ENCODE results near the gene CX3CL1.
"Not testable (repeated sequence)": the region's sequence is repeated elsewhere in the genome, so short reads cannot be mapped to it uniquely, and the experiment has no call there.

Gene CX3CL1

GRCh38 chr16:57391708-57392107, 19.4 kb downstream of the CX3CL1 start:
- DNase-seq (ENCODE audit: low read depth) = no peak
- no peak for TF ChIP-seq CTCF (IDR thresholded peaks at IDR 0.05; ENCODE audit: control insufficient read depth, insufficient read depth, low read depth, low read length, missing control alignments)
- no peak overlapping the region for H3K4me3 ChIP-seq (ENCODE audit: control insufficient read depth, low read depth, low read length)

GRCh38 chr16:57392694-57393093, 20.4 kb downstream of the CX3CL1 start:
- H3K4me3 ChIP-seq (ENCODE audit: control insufficient read depth, low read depth, low read length) = no peak overlapping the region
- no peak for DNase-seq (ENCODE audit: low read depth)
- TF ChIP-seq CTCF (IDR thresholded peaks at IDR 0.05; ENCODE audit: control insufficient read depth, insufficient read depth, low read depth, low read length, missing control alignments) = no peak

GRCh38 chr16:57394444-57394843, 22.2 kb downstream of the CX3CL1 start:
- TF ChIP-seq CTCF (IDR thresholded peaks at IDR 0.05; ENCODE audit: control insufficient read depth, insufficient read depth, low read depth, low read length, missing control alignments) = no peak
- DNase-seq (ENCODE audit: low read depth) = no peak
- H3K4me3 ChIP-seq (ENCODE audit: control insufficient read depth, low read depth, low read length) = no peak overlapping the region

GRCh38 chr16:57395026-57395425, 22.7 kb downstream of the CX3CL1 start:
- no peak overlapping the region for H3K4me3 ChIP-seq (ENCODE audit: control insufficient read depth, low read depth, low read length)
- no peak for DNase-seq (ENCODE audit: low read depth)
- no peak for TF ChIP-seq CTCF (IDR thresholded peaks at IDR 0.05; ENCODE audit: control insufficient read depth, insufficient read depth, low read depth, low read length, missing control alignments)

GRCh38 chr16:57396786-57397185, 24.5 kb downstream of the CX3CL1 start:
- TF ChIP-seq CTCF (IDR thresholded peaks at IDR 0.05; ENCODE audit: control insufficient read depth, insufficient read depth, low read depth, low read length, missing control alignments) = no peak
- DNase-seq (ENCODE audit: low read depth) = no peak
- H3K4me3 ChIP-seq (ENCODE audit: control insufficient read depth, low read depth, low read length) = no peak overlapping the region

GRCh38 chr16:57397493-57397892, 25.2 kb downstream of the CX3CL1 start:
- H3K4me3 ChIP-seq (ENCODE audit: control insufficient read depth, low read depth, low read length); DNase-seq (ENCODE audit: low read depth): not testable (repeated sequence)

- TF ChIP-seq CTCF (IDR thresholded peaks at IDR 0.05; ENCODE audit: control insufficient read depth, insufficient read depth, low read depth, low read length, missing control alignments) = no peak
- no peak for DNase-seq (ENCODE audit: low read depth)
- H3K4me3 ChIP-seq (ENCODE audit: control insufficient read depth, low read depth, low read length) = no peak overlapping the region
These were observed 29.8 kb downstream of the CX3CL1 start for GRCh38 chr16:57401943-57402640.

Data from AG09309 (cell line).